ENCODE results near the gene MLPH. TPM values are rescaled to one million over a fixed set of nuclear protein-coding genes. Genes with fewer than 3 reads are reported as not detected.

Gene MLPH
- total and polyA plus RNA-seq, 9 of the 15 experiments (the other 6 are each of a cell fraction or from before 2014, with no cell fraction given): 0.22 TPM; not detected in 8

DNA sequence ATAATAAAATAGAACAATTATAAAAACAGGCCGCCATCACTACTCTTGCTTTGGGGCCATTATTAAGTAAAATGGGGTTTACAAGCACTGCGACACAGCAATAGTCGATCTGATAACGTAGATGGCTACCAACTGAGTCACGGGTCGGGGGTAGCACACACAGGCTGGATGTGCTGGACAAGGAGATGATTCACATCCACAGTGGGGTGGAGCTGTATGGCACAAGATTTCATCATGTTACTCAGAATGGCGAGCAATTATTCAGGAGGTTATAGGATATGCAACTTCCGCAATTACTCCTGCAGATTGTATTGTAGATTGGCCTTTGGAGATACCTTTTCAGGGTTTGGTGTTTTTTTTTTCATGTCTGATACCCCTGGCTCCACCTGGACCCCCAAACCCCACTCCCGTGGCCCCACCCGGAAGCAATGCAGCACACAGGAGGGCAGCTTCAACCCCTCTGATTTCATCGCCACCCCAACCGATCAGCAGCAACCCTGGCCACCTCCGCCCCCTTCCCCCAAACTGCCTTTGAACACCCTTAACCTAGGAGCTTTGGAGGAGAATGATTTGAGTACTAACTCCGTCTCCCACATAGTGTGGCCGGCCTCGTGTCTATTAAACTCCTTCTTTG, 21.4 kb upstream of the MLPH start (continued):
- TF ChIP-seq, protein P1, sequence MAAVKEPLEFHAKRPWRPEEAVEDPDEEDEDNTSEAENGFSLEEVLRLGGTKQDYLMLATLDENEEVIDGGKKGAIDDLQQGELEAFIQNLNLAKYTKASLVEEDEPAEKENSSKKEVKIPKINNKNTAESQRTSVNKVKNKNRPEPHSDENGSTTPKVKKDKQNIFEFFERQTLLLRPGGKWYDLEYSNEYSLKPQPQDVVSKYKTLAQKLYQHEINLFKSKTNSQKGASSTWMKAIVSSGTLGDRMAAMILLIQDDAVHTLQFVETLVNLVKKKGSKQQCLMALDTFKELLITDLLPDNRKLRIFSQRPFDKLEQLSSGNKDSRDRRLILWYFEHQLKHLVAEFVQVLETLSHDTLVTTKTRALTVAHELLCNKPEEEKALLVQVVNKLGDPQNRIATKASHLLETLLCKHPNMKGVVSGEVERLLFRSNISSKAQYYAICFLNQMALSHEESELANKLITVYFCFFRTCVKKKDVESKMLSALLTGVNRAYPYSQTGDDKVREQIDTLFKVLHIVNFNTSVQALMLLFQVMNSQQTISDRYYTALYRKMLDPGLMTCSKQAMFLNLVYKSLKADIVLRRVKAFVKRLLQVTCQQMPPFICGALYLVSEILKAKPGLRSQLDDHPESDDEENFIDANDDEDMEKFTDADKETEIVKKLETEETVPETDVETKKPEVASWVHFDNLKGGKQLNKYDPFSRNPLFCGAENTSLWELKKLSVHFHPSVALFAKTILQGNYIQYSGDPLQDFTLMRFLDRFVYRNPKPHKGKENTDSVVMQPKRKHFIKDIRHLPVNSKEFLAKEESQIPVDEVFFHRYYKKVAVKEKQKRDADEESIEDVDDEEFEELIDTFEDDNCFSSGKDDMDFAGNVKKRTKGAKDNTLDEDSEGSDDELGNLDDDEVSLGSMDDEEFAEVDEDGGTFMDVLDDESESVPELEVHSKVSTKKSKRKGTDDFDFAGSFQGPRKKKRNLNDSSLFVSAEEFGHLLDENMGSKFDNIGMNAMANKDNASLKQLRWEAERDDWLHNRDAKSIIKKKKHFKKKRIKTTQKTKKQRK (IDR thresholded peaks at IDR 0.05; ENCODE audit: borderline replicate concordance, low read depth, low read length): no peak
- TF ChIP-seq ZNF668 (CRISPR knock-in tag; IDR thresholded peaks at IDR 0.05) (no peak), MCM3 (IDR thresholded peaks at IDR 0.05) (no peak), HCFC1 (IDR thresholded peaks at IDR 0.05; ENCODE audit: low read depth, low read length) (no peak), HDAC3 (IDR thresholded peaks at IDR 0.05; ENCODE audit: borderline replicate concordance, partially characterized antibody) (no peak), POLR3G (IDR thresholded peaks at IDR 0.05; ENCODE audit: extremely low read depth, insufficient read length, insufficient replicate concordance) (no peak), PHB2 (IDR thresholded peaks at IDR 0.05; ENCODE audit: low read depth) (no peak), HDAC2 (IDR thresholded peaks at IDR 0.05) (0 out of 2 replicates have a peak, but pooled peaks have one; percentile 36), ZNF444 (CRISPR knock-in tag; IDR thresholded peaks at IDR 0.05) (no peak), NR3C1 (CRISPR knock-in tag; IDR thresholded peaks at IDR 0.05) (no peak), CSDE1 (IDR thresholded peaks at IDR 0.05) (no peak), MIER1 (IDR thresholded peaks at IDR 0.05; ENCODE audit: low read depth) (no peak), TCF7L2 (IDR thresholded peaks at IDR 0.05; ENCODE audit: low read depth, low read length) (no peak)
- TF ChIP-seq, protein P2, sequence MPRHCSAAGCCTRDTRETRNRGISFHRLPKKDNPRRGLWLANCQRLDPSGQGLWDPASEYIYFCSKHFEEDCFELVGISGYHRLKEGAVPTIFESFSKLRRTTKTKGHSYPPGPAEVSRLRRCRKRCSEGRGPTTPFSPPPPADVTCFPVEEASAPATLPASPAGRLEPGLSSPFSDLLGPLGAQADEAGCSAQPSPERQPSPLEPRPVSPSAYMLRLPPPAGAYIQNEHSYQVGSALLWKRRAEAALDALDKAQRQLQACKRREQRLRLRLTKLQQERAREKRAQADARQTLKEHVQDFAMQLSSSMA (CRISPR knock-in tag; IDR thresholded peaks at IDR 0.05): no peak
- TF ChIP-seq, protein P3, sequence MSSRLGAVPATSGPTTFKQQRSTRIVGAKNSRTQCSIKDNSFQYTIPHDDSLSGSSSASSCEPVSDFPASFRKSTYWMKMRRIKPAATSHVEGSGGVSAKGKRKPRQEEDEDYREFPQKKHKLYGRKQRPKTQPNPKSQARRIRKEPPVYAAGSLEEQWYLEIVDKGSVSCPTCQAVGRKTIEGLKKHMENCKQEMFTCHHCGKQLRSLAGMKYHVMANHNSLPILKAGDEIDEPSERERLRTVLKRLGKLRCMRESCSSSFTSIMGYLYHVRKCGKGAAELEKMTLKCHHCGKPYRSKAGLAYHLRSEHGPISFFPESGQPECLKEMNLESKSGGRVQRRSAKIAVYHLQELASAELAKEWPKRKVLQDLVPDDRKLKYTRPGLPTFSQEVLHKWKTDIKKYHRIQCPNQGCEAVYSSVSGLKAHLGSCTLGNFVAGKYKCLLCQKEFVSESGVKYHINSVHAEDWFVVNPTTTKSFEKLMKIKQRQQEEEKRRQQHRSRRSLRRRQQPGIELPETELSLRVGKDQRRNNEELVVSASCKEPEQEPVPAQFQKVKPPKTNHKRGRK (tag; IDR thresholded peaks at IDR 0.05): no peak
- TF ChIP-seq, protein P4, sequence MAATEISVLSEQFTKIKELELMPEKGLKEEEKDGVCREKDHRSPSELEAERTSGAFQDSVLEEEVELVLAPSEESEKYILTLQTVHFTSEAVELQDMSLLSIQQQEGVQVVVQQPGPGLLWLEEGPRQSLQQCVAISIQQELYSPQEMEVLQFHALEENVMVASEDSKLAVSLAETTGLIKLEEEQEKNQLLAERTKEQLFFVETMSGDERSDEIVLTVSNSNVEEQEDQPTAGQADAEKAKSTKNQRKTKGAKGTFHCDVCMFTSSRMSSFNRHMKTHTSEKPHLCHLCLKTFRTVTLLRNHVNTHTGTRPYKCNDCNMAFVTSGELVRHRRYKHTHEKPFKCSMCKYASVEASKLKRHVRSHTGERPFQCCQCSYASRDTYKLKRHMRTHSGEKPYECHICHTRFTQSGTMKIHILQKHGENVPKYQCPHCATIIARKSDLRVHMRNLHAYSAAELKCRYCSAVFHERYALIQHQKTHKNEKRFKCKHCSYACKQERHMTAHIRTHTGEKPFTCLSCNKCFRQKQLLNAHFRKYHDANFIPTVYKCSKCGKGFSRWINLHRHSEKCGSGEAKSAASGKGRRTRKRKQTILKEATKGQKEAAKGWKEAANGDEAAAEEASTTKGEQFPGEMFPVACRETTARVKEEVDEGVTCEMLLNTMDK (IDR thresholded peaks at IDR 0.05; ENCODE audit: borderline replicate concordance, insufficient read depth, low read depth, low read length, poor library complexity, severe bottlenecking): no peak
- TF ChIP-seq, protein P5, sequence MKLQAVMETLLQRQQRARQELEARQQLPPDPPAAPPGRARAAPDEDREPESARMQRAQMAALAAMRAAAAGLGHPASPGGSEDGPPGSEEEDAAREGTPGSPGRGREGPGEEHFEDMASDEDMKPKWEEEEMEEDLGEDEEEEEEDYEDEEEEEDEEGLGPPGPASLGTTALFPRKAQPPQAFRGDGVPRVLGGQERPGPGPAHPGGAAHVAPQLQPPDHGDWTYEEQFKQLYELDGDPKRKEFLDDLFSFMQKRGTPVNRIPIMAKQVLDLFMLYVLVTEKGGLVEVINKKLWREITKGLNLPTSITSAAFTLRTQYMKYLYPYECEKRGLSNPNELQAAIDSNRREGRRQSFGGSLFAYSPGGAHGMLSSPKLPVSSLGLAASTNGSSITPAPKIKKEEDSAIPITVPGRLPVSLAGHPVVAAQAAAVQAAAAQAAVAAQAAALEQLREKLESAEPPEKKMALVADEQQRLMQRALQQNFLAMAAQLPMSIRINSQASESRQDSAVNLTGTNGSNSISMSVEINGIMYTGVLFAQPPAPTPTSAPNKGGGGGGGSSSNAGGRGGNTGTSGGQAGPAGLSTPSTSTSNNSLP (IDR thresholded peaks at IDR 0.05; ENCODE audit: borderline replicate concordance, low read depth, low read length): peak; percentile 42; the same call in 1 of the 2 replicates

Measured in K562 (cell line).